Endothelial cell of umbilical vein (primary cell): Measurements from ENCODE around the gene COX8A. TPM values are rescaled to one million over a fixed set of nuclear protein-coding genes. Genes with fewer than 3 reads are reported as not detected.

ENCODE experiments used
- BruUV-seq: library from RNA; stranded (reverse); fragments of 400-500 nt; replicated peaks from 2 replicates; lab custom pipeline; 2021; lab: Mats Ljungman, UMichigan
- CTCF ChIA-PET: fragments of 300-600, 350-600 bp; sonication (Branson Sonifier 250); formaldehyde crosslinking; loops from one replicate; lab custom pipeline; 2021; ENCODE audit warnings: antibody characterized with exemption, inconsistent platforms; lab: Charles Lee
- POLR2A ChIA-PET: fragments of 300-600, 350-600 bp; sonication (Branson Sonifier 250); formaldehyde crosslinking; loops from one replicate; lab custom pipeline; 2021; ENCODE audit warnings: antibody characterized with exemption, inconsistent platforms; lab: Charles Lee
- DNase-seq: peaks from one replicate; pipeline ENCODE4 v3.0.0-alpha.2; 2011; ENCODE audit warnings: low read depth, low spot score
- FAIRE-seq: peaks from 2 replicates; lab custom pipeline; 2011; peaks lifted over from hg19 to GRCh38; lab: Jason Lieb, UNC
- H2AFZ ChIP-seq: 2 replicates; pipeline ENCODE4 v1.6.0; 2012; ENCODE audit warnings: low read depth, low read length, control low read depth, inconsistent platforms
- H3K27ac ChIP-seq: 2 replicates; pipeline ENCODE4 v1.5.1; 2011; ENCODE audit warnings: low read depth, mild to moderate bottlenecking, control low read depth, low read length, moderate library complexity; ENCODE audit not compliant: insufficient read depth
- H3K27me3 ChIP-seq, 2 experiments: 2 replicates each; pipeline versions ENCODE4 v1.6.0 to v1.6.1; 2011; ENCODE audit warnings: low read length in 2 of 2, mixed read lengths in 1 of 2; ENCODE audit not compliant: control insufficient read depth in 2 of 2, insufficient read depth in 2 of 2
- H3K36me3 ChIP-seq, 2 experiments: 2 replicates in 1 of 2; 3 replicates in 1 of 2; pipeline ENCODE4 v1.5.1; 2011; ENCODE audit warnings: low read length in 2 of 2, mild to moderate bottlenecking in 1 of 2, moderate library complexity in 1 of 2; ENCODE audit not compliant: control insufficient read depth in 2 of 2, insufficient read depth in 2 of 2; ENCODE audit errors: extremely low read depth in 1 of 2
- H3K4me1 ChIP-seq: 3 replicates; pipeline ENCODE4 v1.5.1; 2011; ENCODE audit warnings: mild to moderate bottlenecking, low read length; ENCODE audit not compliant: control insufficient read depth, insufficient read depth; ENCODE audit errors: extremely low read depth
- H3K4me2 ChIP-seq: 2 replicates; pipeline ENCODE4 v1.6.1; 2011; ENCODE audit warnings: low read length, control low read depth, mixed read lengths; ENCODE audit not compliant: insufficient read depth
- H3K4me3 ChIP-seq, 3 experiments: fragments of 200-600 bp in 1 of 3; sonication (generic), shearing (Covaris generic) in 1 of 3; replicated peaks in 1 of 3; 2 replicates each; pipeline ENCODE4 v1.5.1; 2011 to 2016; ENCODE audit warnings: control low read depth in 3 of 3, low read length in 3 of 3, mild to moderate bottlenecking in 2 of 3, inconsistent platforms in 1 of 3, low read depth in 1 of 3, moderate library complexity in 1 of 3; ENCODE audit not compliant: insufficient read depth in 1 of 3
- H3K79me2 ChIP-seq: 2 replicates; pipeline ENCODE4 v1.6.0; 2012; ENCODE audit warnings: low read length, inconsistent platforms; ENCODE audit not compliant: control insufficient read depth, insufficient read depth
- H3K9ac ChIP-seq: replicated peaks from 2 replicates; pipeline ENCODE3; 2011; ENCODE audit warnings: low read length, control low read depth; ENCODE audit not compliant: insufficient read depth; ENCODE audit errors: extremely low read depth
- H3K9me1 ChIP-seq: replicated peaks from 3 replicates; pipeline ENCODE4 v1.6.0; 2011; ENCODE audit warnings: mild to moderate bottlenecking, low read length; ENCODE audit not compliant: control insufficient read depth, insufficient read depth; ENCODE audit errors: extremely low read depth
- H3K9me3 ChIP-seq: replicated peaks from 2 replicates; pipeline ENCODE4 v1.5.1; 2012; ENCODE audit warnings: low read length, inconsistent platforms; ENCODE audit not compliant: control insufficient read depth, insufficient read depth
- H4K20me1 ChIP-seq: replicated peaks from 2 replicates; pipeline ENCODE3; 2011; ENCODE audit warnings: mild to moderate bottlenecking, low read length; ENCODE audit not compliant: control insufficient read depth, insufficient read depth; ENCODE audit errors: extremely low read depth
- EZH2 ChIP-seq: IDR thresholded peaks from 2 replicates; pipeline ENCODE4 v1.6.1; 2012; ENCODE audit warnings: borderline replicate concordance, low read depth, mild to moderate bottlenecking, moderate library complexity, low read length, inconsistent platforms; ENCODE audit not compliant: severe bottlenecking
- GATA2 ChIP-seq: IDR thresholded peaks from 2 replicates; pipeline ENCODE4 v1.7.0; 2011; ENCODE audit warnings: low read depth, mild to moderate bottlenecking, moderate library complexity, mixed read lengths, low read length; ENCODE audit not compliant: insufficient read length, insufficient read depth
- POLR2A ChIP-seq: IDR thresholded peaks from 2 replicates; pipeline ENCODE4 v1.6.1; 2012; ENCODE audit warnings: low read depth, mild to moderate bottlenecking, control low read depth, low read length
- POLR2AphosphoS5 ChIP-seq: IDR thresholded peaks from 2 replicates; pipeline ENCODE4 v1.6.1; 2012; ENCODE audit warnings: low read depth, mild to moderate bottlenecking, control low read depth, low read length, moderate library complexity; ENCODE audit not compliant: insufficient read depth
- dilution Hi-C: fragments of 300-500 bp; cut with MboI; formaldehyde crosslinking; loops from one replicate; pipeline ENCODE4 v1.15.0; 2019; ENCODE audit warnings: low sequenced_read_pairs; ENCODE audit not compliant: extremely low pct_ligation_motif_present
- intact Hi-C: fragments of 100-400 bp; cut with micrococcal nuclease; formaldehyde crosslinking; loops from one replicate; pipeline ENCODE4 v1.10.0; 2022
- polyA plus RNA-seq, 4 experiments: library from polyadenylated mRNA; depleted of rRNA in 3 of 4; stranded (reverse) in 3 of 4; unstranded in 1 of 4; fragments of >200 nt; gene quantifications; 2 replicates each; pipeline versions ENCODE4 v1.2.1 to v1.2.3, GENCODE V29; 2011 to 2012; ENCODE audit warnings: missing spikeins in 1 of 4
- total RNA-seq: library from RNA; stranded (reverse); gene quantifications from 2 replicates; pipeline ENCODE4 v1.2.3, GENCODE V29; 2021
- TF ChIP-seq, protein P1 (sequence below), 2 donors: IDR thresholded peaks; 1 replicate in 1 of 2; 2 replicates in 1 of 2; pipeline ENCODE4 v1.5.1; 2011; ENCODE audit warnings: low read length in 2 of 2, mild to moderate bottlenecking in 2 of 2, moderate library complexity in 2 of 2, control low read depth in 1 of 2, inconsistent platforms in 1 of 2, low read depth in 1 of 2; ENCODE audit not compliant: insufficient read depth in 1 of 2; ENCODE audit errors: extremely low read depth in 1 of 2
- TF ChIP-seq, protein P2 (sequence below): IDR thresholded peaks from 2 replicates; pipeline ENCODE4 v1.6.1; 2011; ENCODE audit not compliant: insufficient read depth, insufficient read length

The COX8A gene
- total and polyA plus RNA-seq, 2 donors (not counting 3 experiments of a cell fraction or from before 2014, with no cell fraction given) = 339 to 930 TPM

DNA sequence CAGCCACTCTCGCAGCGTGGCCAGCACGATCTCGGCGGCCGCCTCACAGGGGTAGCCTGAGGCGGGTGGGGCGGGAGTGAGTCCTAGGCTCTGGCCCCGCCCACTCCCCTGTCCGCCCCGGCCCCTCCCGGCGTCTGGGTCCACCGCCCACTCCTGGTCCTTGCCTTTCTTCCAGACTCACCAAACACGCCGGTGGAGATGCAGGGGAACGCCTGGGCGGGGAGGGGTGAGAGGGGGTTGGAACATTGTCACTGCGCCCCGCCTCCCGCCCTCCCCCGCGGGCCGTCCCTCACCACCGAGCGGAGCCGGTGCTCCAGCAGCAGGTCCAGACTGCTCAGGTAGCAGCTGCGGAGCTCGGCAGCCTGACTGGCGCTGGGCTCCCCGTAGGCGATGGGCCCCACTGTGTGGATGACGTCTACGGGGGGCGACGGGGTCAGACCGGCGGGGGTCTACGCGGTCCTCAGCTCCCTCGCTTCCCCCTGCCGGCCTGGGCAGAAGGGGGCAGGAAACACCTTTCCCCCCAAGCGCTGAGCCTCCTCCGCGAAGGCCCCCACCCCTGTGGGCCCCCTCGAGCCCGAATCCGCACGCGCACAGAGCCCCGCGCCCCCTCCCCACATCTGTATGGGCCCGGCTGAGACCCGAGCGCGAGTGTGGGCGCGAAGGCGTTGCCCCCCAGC is 25.1 kb downstream of the COX8A start:
- Histone ChIP-seq H3K4me1 (peaks cover 34% of the 10 kb centered on the region), H3K9me3 (no peaks in the 10 kb centered on the region), H4K20me1 (no peaks in the 10 kb centered on the region), H3K27ac (no peak overlapping the region), H3K79me2 (no peaks in the 10 kb centered on the region), H3K9me1 (no peaks in the 10 kb centered on the region), H3K36me3 (peaks cover 0 to 24% of the 10 kb centered on the region in 2 experiments), H3K4me3 (no peak overlapping the region), H3K4me2 (no peak overlapping the region), H3K9ac (no peak overlapping the region), H3K27me3 (no peaks in the 10 kb centered on the region), H2AFZ (no peak overlapping the region)
- ChIA-PET CTCF (interaction anchor here (0.5 to 4.9 kb wide), 28 partner anchors 9 to 305 kb away, joined by 3 to 162 read pairs (median 6); partner anchors contain the start of genes COX8A, ESRRA, MACROD1 and STIP1), POLR2A (no interaction called here)
- dilution Hi-C loops (no loop called here), intact Hi-C loops (loop anchor here (1.0 to 2.0 kb wide), 2 partner anchors 149 to 241 kb away; partner anchors contain the start of gene FKBP2)
- FAIRE-seq (no peak), DNase-seq (no peak)
- TF ChIP-seq POLR2A (no peak), POLR2AphosphoS5 (peak; percentile 31)
- BruUV-seq = no TSS peak

DNA sequence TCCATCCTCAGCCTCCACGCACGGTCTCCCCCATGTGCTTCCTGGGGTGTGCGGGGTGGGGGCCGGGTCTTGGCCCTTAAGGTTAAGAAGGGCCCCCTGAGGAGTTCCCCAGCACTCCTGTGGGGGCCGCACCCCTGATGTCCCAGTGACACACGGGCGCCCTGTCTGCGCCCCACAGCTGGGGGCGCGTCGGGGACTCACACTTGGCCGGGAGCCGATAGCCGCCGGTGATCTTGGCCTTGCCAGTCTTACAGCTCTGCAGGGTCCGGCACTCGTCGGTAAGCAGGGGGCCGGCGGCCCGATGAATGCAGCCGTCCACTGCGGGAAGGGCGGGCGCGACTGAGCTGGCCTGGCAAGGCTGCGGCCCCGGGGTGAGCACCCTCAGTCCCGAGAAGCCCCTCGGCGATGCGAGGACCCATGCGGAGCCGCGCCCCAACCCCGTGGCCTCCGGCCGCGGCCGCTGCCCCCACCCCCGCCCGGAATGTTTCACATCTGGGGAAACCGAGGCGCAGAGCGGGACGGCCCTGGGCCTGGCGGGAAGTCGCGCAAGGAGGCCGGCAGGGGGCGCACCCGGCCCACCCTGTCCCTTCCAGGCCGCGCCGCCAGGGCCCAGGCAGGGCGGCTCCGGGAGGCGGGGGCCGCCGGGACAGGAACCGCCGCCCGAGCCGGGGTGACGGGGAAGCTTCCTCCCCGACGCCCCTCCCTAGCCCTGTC is 25.8 kb downstream of the COX8A start:
- no peak overlapping the region for H3K9ac ChIP-seq
- peak; percentile 46 for FAIRE-seq
- dilution Hi-C loops (no loop called here), intact Hi-C loops (loop anchor here (1.0 to 2.0 kb wide), 2 partner anchors 148 to 241 kb away; partner anchors contain the start of gene FKBP2)
- H3K36me3 ChIP-seq = peaks cover 0 to 22% of the 10 kb centered on the region in 2 experiments
- BruUV-seq = no TSS peak
- CTCF ChIA-PET = interaction anchor here (0.5 to 4.9 kb wide), 32 partner anchors 8 to 304 kb away, joined by 3 to 162 read pairs (median 5); partner anchors contain the start of genes COX8A, ESRRA, MACROD1 and STIP1
- no peaks in the 10 kb centered on the region for H3K27me3 ChIP-seq
- H3K4me3 ChIP-seq = peak overlapping the region in 1 of 3 experiments; percentile 13
- H4K20me1 ChIP-seq = no peaks in the 10 kb centered on the region
- no peaks in the 10 kb centered on the region for H3K79me2 ChIP-seq
- H2AFZ ChIP-seq = no peak overlapping the region
- POLR2A ChIA-PET = interaction anchor here (0.8 to 1.1 kb wide), 2 partner anchors 185 to 332 kb away, joined by 3 read pairs; partner anchors contain the start of gene STIP1
- TF ChIP-seq POLR2A (no peak), POLR2AphosphoS5 (peak; percentile 78), GATA2 (no peak), EZH2 (no peak)
- TF ChIP-seq, protein P1, sequence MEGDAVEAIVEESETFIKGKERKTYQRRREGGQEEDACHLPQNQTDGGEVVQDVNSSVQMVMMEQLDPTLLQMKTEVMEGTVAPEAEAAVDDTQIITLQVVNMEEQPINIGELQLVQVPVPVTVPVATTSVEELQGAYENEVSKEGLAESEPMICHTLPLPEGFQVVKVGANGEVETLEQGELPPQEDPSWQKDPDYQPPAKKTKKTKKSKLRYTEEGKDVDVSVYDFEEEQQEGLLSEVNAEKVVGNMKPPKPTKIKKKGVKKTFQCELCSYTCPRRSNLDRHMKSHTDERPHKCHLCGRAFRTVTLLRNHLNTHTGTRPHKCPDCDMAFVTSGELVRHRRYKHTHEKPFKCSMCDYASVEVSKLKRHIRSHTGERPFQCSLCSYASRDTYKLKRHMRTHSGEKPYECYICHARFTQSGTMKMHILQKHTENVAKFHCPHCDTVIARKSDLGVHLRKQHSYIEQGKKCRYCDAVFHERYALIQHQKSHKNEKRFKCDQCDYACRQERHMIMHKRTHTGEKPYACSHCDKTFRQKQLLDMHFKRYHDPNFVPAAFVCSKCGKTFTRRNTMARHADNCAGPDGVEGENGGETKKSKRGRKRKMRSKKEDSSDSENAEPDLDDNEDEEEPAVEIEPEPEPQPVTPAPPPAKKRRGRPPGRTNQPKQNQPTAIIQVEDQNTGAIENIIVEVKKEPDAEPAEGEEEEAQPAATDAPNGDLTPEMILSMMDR (IDR thresholded peaks at IDR 0.05; ENCODE audit: extremely low read depth in 1 of 2, insufficient read depth in 1 of 2, low read depth in 1 of 2, low read length in 2 of 2) = peak; percentile 68 to 70
- TF ChIP-seq, protein P2, sequence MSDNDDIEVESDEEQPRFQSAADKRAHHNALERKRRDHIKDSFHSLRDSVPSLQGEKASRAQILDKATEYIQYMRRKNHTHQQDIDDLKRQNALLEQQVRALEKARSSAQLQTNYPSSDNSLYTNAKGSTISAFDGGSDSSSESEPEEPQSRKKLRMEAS = no peak
- H3K9me1 ChIP-seq = no peaks in the 10 kb centered on the region
- DNase-seq = peak; percentile 53
- peak overlapping the region; percentile 32 for H3K4me2 ChIP-seq
- H3K4me1 ChIP-seq = peaks cover 34% of the 10 kb centered on the region
- no peaks in the 10 kb centered on the region for H3K9me3 ChIP-seq
- no peak overlapping the region for H3K27ac ChIP-seq
